Measurements from ENCODE around the gene PFN3.

GRCh38 chr5:177392765-177393164 lies 7.7 kb downstream of the PFN3 start:
- TF ChIP-seq CTCF (IDR thresholded peaks at IDR 0.05) (no peak), POLR2A (IDR thresholded peaks at IDR 0.05) (no peak)
